ENCODE results near the gene PPP1R16B.

PPP1R16B gene

DNA sequence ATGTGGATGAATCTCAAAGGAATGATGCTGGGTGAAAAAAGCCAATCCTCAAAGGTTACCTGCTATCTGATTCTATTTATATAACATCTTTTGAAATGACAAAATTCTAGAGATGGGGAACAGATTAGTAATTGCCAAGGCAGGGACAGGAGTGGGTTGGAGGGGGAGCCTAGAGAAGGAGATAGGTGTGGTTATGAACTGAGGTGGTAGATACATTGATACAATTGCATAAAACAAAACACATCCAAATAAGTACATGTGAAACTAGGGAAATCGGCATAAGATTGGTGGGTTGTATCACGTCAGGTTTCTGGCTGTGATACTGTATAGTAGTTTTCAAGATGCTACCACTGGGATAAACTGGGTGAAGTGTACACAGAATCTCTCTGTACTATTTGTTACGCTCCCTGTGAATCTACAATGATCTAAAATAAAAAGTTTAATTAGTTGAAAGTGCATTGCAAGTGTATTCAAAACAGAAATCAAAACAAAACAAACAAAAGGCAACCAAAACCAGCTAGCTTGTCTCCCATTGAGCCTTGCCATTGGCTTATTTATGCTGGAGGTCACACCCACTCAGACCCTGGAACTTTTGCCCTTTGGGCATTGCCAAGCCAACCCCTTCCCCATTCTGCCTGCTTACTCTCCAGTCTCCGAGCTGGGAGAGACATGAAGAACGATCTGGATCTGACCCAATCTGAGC lies 27.8 kb downstream of the PPP1R16B start:
- Histone ChIP-seq H3K36me3 (ENCODE audit: low read length) (peaks cover 10% of the 10 kb centered on the region), H3K9ac (ENCODE audit: low read length) (no peak overlapping the region), H3K9me3 (ENCODE audit: insufficient read depth, low read length) (no peaks in the 10 kb centered on the region)

DNA sequence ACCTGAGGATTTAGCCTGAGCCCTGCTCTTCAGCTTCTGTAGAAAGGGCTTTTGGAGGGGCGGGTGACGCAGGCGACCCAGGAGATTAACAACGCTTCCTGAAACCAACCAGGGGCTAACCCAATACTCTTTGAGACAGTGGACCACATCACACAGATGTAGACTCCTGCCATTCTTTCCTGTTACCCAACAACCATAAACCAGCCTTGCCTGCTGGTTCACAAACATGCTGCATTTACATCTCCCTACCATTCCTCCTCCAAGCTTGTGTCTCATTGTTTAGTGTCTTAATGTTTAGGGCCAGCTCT lies 28.3 kb downstream of the PPP1R16B start:
- H4K20me1 ChIP-seq (ENCODE audit: low read depth, low read length) = 0 out of 2 replicates have a peak, but pooled peaks cover 3% of the 10 kb centered on the region
- no peak overlapping the region for H2AFZ ChIP-seq (ENCODE audit: low read depth, low read length, severe bottlenecking)
- H3K4me3 ChIP-seq (ENCODE audit: insufficient read depth, low read length, poor library complexity, severe bottlenecking) = no peak overlapping the region
- H3K9ac ChIP-seq (ENCODE audit: low read length) = no peak overlapping the region
- no peaks in the 10 kb centered on the region for H3K27me3 ChIP-seq (ENCODE audit: low read length)
- no peak overlapping the region for H3K4me2 ChIP-seq (ENCODE audit: low read depth, low read length, poor library complexity, severe bottlenecking)
- H3K79me2 ChIP-seq (ENCODE audit: insufficient read depth, low read length) = peaks cover 91% of the 10 kb centered on the region
- H3F3A ChIP-seq (ENCODE audit: insufficient read depth) = peaks cover 17% of the 10 kb centered on the region; the same call in 1 of the 2 replicates
- H3K9me2 ChIP-seq (replicated peaks; ENCODE audit: insufficient read depth, low read length) = no peaks in the 10 kb centered on the region
- H3K36me3 ChIP-seq (ENCODE audit: low read length) = peaks cover 10% of the 10 kb centered on the region
- TF ChIP-seq, protein P1, sequence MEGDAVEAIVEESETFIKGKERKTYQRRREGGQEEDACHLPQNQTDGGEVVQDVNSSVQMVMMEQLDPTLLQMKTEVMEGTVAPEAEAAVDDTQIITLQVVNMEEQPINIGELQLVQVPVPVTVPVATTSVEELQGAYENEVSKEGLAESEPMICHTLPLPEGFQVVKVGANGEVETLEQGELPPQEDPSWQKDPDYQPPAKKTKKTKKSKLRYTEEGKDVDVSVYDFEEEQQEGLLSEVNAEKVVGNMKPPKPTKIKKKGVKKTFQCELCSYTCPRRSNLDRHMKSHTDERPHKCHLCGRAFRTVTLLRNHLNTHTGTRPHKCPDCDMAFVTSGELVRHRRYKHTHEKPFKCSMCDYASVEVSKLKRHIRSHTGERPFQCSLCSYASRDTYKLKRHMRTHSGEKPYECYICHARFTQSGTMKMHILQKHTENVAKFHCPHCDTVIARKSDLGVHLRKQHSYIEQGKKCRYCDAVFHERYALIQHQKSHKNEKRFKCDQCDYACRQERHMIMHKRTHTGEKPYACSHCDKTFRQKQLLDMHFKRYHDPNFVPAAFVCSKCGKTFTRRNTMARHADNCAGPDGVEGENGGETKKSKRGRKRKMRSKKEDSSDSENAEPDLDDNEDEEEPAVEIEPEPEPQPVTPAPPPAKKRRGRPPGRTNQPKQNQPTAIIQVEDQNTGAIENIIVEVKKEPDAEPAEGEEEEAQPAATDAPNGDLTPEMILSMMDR (IDR thresholded peaks at IDR 0.05; ENCODE audit: insufficient read depth, low read length, poor library complexity, severe bottlenecking) = no peak
- TF ChIP-seq EZH2phosphoT487 (conservative IDR thresholded peaks at IDR 0.05; ENCODE audit: low read length) = no peak
- H3K27ac ChIP-seq (ENCODE audit: low read depth, low read length) = peak overlapping the region; percentile 36; the same call in 1 of the 2 replicates
- H3K9me3 ChIP-seq (ENCODE audit: insufficient read depth, low read length) = no peaks in the 10 kb centered on the region

More for the DNA sequence above, 27.8 kb downstream of the PPP1R16B start:
- Histone ChIP-seq H3F3A (ENCODE audit: insufficient read depth) (peaks cover 17% of the 10 kb centered on the region; the same call in 1 of the 2 replicates), H3K27me3 (ENCODE audit: low read length) (no peaks in the 10 kb centered on the region), H2AFZ (ENCODE audit: low read depth, low read length, severe bottlenecking) (no peak overlapping the region), H3K27ac (ENCODE audit: low read depth, low read length) (peak overlapping the region; percentile 1; the same call in 1 of the 2 replicates), H3K4me3 (ENCODE audit: insufficient read depth, low read length, poor library complexity, severe bottlenecking) (no peak overlapping the region), H4K20me1 (ENCODE audit: low read depth, low read length) (0 out of 2 replicates have a peak, but pooled peaks cover 3% of the 10 kb centered on the region), H3K9me2 (replicated peaks; ENCODE audit: insufficient read depth, low read length) (no peaks in the 10 kb centered on the region), H3K79me2 (ENCODE audit: insufficient read depth, low read length) (peaks cover 92% of the 10 kb centered on the region), H3K4me2 (ENCODE audit: low read depth, low read length, poor library complexity, severe bottlenecking) (no peak overlapping the region)
- no peak for TF ChIP-seq EZH2phosphoT487 (conservative IDR thresholded peaks at IDR 0.05; ENCODE audit: low read length)
- TF ChIP-seq, protein P1 (IDR thresholded peaks at IDR 0.05; ENCODE audit: insufficient read depth, low read length, poor library complexity, severe bottlenecking) = no peak

GRCh38 chr20:38834868-38835267 lies 29.4 kb downstream of the PPP1R16B start:
- H3F3A ChIP-seq (ENCODE audit: insufficient read depth) = peaks cover 21% of the 10 kb centered on the region

More at GRCh38 chr20:38834868-38835267, 29.4 kb downstream of the PPP1R16B start:
- Histone ChIP-seq H4K20me1 (ENCODE audit: low read depth, low read length) (0 out of 2 replicates have a peak, but pooled peaks cover 3% of the 10 kb centered on the region), H3K4me3 (ENCODE audit: insufficient read depth, low read length, poor library complexity, severe bottlenecking) (no peak overlapping the region), H3K36me3 (ENCODE audit: low read length) (peaks cover 16% of the 10 kb centered on the region), H2AFZ (ENCODE audit: low read depth, low read length, severe bottlenecking) (no peak overlapping the region), H3K27me3 (ENCODE audit: low read length) (no peaks in the 10 kb centered on the region), H3K9me2 (replicated peaks; ENCODE audit: insufficient read depth, low read length) (no peaks in the 10 kb centered on the region), H3K9me3 (ENCODE audit: insufficient read depth, low read length) (no peaks in the 10 kb centered on the region), H3K9ac (ENCODE audit: low read length) (no peak overlapping the region), H3K27ac (ENCODE audit: low read depth, low read length) (peak overlapping the region; percentile 44), H3K4me2 (ENCODE audit: low read depth, low read length, poor library complexity, severe bottlenecking) (no peak overlapping the region), H3K79me2 (ENCODE audit: insufficient read depth, low read length) (peaks cover 90% of the 10 kb centered on the region)
- no peak for TF ChIP-seq EZH2phosphoT487 (conservative IDR thresholded peaks at IDR 0.05; ENCODE audit: low read length)
- TF ChIP-seq, protein P1 (IDR thresholded peaks at IDR 0.05; ENCODE audit: insufficient read depth, low read length, poor library complexity, severe bottlenecking) = no peak

All from SU-DHL-6 (cell line).